ENCODE results near the gene ZNF467.

ZNF467 gene

DNA sequence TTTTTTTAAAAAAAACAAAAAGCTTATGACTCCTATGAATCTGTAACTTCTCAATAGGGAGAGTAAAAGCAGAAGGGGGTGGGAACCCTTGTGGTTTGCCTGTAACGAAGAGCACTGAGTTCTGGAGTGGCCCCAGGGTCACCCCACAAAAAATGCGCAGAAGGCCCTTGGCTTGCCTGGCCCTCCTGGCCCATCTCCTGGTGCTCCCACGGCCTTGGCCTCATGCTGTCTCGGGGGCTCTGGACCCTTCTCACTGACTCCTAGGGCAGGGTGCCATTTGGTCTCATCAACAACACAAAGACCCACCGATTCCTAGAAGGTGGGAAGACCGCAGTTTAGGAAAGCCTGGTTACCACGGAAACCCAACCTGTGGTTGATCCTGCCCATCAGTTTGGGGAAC, 40.8 kb downstream of the ZNF467 start:
- no peak overlapping the region for H3K4me3 ChIP-seq (ENCODE audit: low read depth, low read length)
- TF ChIP-seq CTCF (IDR thresholded peaks at IDR 0.05; ENCODE audit: low read depth, low read length), result no peak

- H3K4me3 ChIP-seq (ENCODE audit: low read depth, low read length), result no peak overlapping the region
- TF ChIP-seq CTCF (IDR thresholded peaks at IDR 0.05; ENCODE audit: low read depth, low read length), result no peak
Measured at GRCh38 chr7:149732111-149732561, 41.3 kb downstream of the ZNF467 start.

DNA sequence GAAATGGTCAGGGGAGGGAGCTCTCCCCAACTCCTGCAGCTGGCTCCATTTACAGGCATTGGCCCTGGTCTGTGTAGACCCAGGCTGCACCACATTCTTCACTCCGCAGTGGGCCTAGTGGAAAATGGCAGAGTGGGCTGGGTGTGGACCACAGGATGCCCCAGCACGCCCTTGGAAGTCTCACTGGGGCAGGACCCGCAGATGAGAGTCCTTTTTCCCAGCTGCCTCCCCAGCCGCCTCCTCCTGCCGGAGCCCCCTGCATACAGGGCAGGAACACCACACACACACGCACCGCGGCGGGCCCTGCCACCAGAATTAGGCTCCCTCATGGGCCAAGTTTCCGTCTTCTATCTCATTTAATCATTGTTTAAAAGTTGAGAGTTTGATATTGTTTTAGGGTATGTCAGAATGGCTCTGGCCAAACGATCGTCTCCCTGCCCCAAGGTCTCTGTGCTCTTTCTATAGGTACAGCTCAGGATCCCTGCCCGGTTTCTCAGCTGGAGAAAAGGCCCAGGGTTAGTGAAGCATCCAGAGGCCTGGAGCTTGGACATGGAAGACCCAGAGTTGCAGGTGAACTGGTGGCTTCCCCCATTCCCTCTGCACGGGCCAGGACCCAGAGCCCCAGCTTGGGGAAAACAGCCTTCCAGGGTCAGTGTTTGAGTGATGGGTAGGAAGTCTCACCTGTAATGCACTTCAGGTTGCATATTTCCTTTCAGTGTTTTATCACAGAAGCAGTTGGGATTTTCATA, 42.0 kb downstream of the ZNF467 start:
- TF ChIP-seq CTCF (IDR thresholded peaks at IDR 0.05; ENCODE audit: low read depth, low read length), result no peak
- no peak overlapping the region for H3K4me3 ChIP-seq (ENCODE audit: low read depth, low read length)

- no peak overlapping the region for H3K4me3 ChIP-seq (ENCODE audit: low read depth, low read length)
- TF ChIP-seq CTCF (IDR thresholded peaks at IDR 0.05; ENCODE audit: low read depth, low read length), result no peak
Measured at GRCh38 chr7:149729983-149730801, 43.2 kb downstream of the ZNF467 start.

GRCh38 chr7:149729586-149729982, 43.8 kb downstream of the ZNF467 start:
- TF ChIP-seq CTCF (IDR thresholded peaks at IDR 0.05; ENCODE audit: low read depth, low read length), result no peak
- H3K4me3 ChIP-seq (ENCODE audit: low read depth, low read length), result no peak overlapping the region

DNA sequence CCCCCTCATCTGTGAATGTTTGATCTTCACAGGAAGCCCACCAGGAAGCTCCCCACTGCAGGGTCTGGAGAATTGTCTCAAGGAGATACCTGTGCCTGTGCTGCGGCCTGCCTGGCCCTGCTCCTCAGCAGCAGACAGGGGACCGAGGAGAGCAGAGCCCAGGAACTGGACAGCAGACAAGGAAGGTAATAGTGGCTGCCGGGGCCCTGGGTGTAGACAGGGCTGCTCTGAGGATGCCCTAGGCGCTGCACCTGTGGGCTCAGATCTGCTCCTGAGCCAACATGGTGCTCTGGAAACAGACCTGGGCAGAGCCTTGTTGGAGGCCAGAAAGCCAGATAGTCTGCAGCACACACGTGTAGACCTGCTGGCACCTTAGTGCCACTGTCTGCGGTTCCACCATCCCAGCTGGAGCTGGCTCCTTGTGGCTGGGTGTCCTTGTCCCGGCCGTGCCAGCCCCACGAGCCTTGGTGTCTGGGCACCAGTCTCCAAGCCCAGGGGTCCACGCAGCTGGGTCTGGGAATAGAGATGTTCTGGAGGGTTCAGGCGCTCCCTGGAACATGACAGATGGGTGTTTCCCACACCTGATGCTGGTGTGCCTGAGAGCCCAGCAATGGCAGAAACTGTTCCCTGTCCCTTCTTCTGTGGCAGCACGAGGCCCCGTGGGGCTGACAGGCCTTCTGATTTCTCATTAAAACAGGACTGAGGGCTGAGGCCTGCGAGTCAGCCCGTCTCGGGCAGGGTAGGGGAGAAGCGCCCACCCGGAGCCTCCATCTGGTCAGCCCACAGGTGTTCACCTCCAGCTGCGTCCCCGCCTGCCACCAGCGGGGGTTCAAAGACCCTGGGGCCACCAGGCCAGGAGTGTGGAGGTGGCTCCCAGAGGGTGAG, 44.7 kb downstream of the ZNF467 start:
- no peak for TF ChIP-seq CTCF (IDR thresholded peaks at IDR 0.05; ENCODE audit: low read depth, low read length)
- no peak overlapping the region for H3K4me3 ChIP-seq (ENCODE audit: low read depth, low read length)
